GM12874 (cell line): ENCODE results near the gene ZBTB12.
A peak's percentile ranks its signal among the peaks of the same experiment; 100 is the strongest.

ENCODE experiments used
- CTCF ChIP-seq: IDR thresholded peaks from 2 replicates; pipeline ENCODE4 v1.5.1; 2011; ENCODE audit warnings: low read depth, mild to moderate bottlenecking, control low read depth, low read length, moderate library complexity; ENCODE audit not compliant: insufficient read depth

Gene ZBTB12

GRCh38 chr6:31933537-31933936, 31.7 kb upstream of the ZBTB12 start:
- TF ChIP-seq CTCF, result no peak

- no peak for TF ChIP-seq CTCF
Measured at GRCh38 chr6:31930962-31931361, 29.1 kb upstream of the ZBTB12 start.

- no peak for TF ChIP-seq CTCF
Measured at GRCh38 chr6:31928672-31928939, 26.7 kb upstream of the ZBTB12 start.

- no peak for TF ChIP-seq CTCF
Measured at GRCh38 chr6:31927863-31928671, 26.2 kb upstream of the ZBTB12 start.

- no peak for TF ChIP-seq CTCF
Measured at GRCh38 chr6:31927242-31927862, 25.5 kb upstream of the ZBTB12 start, which contains the start of gene C2. Gene C2 (plus strand): TSS chr6:31927717. CDS start chr6:31927753, 36 bp downstream.

- TF ChIP-seq CTCF, result peak; percentile 17; the same call in 1 of the 2 replicates
Measured at GRCh38 chr6:31922942-31923341, 21.1 kb upstream of the ZBTB12 start.

- TF ChIP-seq CTCF, result no peak
Measured at GRCh38 chr6:31920811-31921210, 18.9 kb upstream of the ZBTB12 start.
